Gastroesophageal sphincter (tissue), 4 donors: Measurements from ENCODE around the gene ZCCHC3. TPM values are rescaled to one million over a fixed set of nuclear protein-coding genes. Genes with fewer than 3 reads are reported as not detected.

Source experiments
- ATAC-seq: fragments of 150-250 bp; one replicate; pipeline ENCODE4 v1.9.1; 2016; ENCODE audit warnings: mild to moderate bottlenecking, moderate library complexity
- H3K27ac ChIP-seq, 4 donors: fragments of 200-600 bp; sonication (generic) in 3 of 4; 1 replicate in 3 of 4; 2 replicates in 1 of 4; pipeline ENCODE4 v1.5.1; 2016 to 2019
- H3K27me3 ChIP-seq: fragments of 200-600 bp; sonication (generic); one replicate; pipeline ENCODE4 v1.5.1; 2019
- H3K36me3 ChIP-seq, 2 donors: fragments of 200-600 bp; sonication (generic); one replicate each; pipeline ENCODE4 v1.5.1; 2019; ENCODE audit warnings: control low read depth in 1 of 2
- H3K4me1 ChIP-seq, 3 donors: fragments of 200-600 bp; sonication (generic); 1 replicate in 2 of 3; 2 replicates in 1 of 3; pipeline ENCODE4 v1.5.1; 2016 to 2019; ENCODE audit warnings: control low read depth in 2 of 3
- H3K4me3 ChIP-seq, 2 donors: fragments of 200-600 bp; sonication (generic); one replicate each; pipeline ENCODE4 v1.5.1; 2019; ENCODE audit warnings: mild to moderate bottlenecking in 1 of 2, moderate library complexity in 1 of 2
- H3K9me3 ChIP-seq, 3 donors: fragments of 200-600 bp; sonication (generic); one replicate each; pipeline ENCODE4 v1.5.1; 2017 to 2019; ENCODE audit warnings: control low read depth in 2 of 3
- EP300 ChIP-seq: sonication (generic); formaldehyde crosslinking; IDR thresholded peaks from one replicate; pipeline ENCODE4 v1.6.1; 2017; ENCODE audit warnings: antibody characterized with exemption, mild to moderate bottlenecking
- POLR2A ChIP-seq, 2 donors: fragments of 450-650 bp; IDR thresholded peaks; one replicate each; pipeline ENCODE4 v1.6.1; 2017; ENCODE audit warnings: antibody characterized with exemption in 2 of 2, mild to moderate bottlenecking in 2 of 2, moderate library complexity in 1 of 2
- POLR2AphosphoS5 ChIP-seq: sonication (generic); formaldehyde crosslinking; IDR thresholded peaks from one replicate; pipeline ENCODE4 v1.6.1; 2017; ENCODE audit warnings: antibody characterized with exemption
- WGBS, 2 donors: methylation state at CpG; one replicate each; pipeline ENCODE4 v1.1.5; 2018; ENCODE audit warnings: low coverage in 1 of 2; 5-methylcytosine and 5-hydroxymethylcytosine counted together
- total RNA-seq, 4 donors: library from RNA; depleted of rRNA; stranded (reverse); fragments of >200 nt; gene quantifications; one replicate each; pipeline ENCODE4 v1.1.0, GENCODE V29; 2016
- TF ChIP-seq, protein P1 (sequence below), 4 experiments: fragments of 200-600 bp in 2 of 4; fragments of 450-650 bp in 2 of 4; sonication (generic) in 1 of 4; IDR thresholded peaks; one replicate each; pipeline ENCODE4 v1.5.1; 2017 to 2019; ENCODE audit warnings: antibody characterized with exemption in 4 of 4, mild to moderate bottlenecking in 2 of 4, moderate library complexity in 2 of 4

ZCCHC3 gene
- total RNA-seq, 4 donors from 2014 or later: 17.4 to 24.0 (median 21.4) TPM

GRCh38 chr20:258269-258858, 39.0 kb upstream of the ZCCHC3 start:
- Histone ChIP-seq H3K4me3 (no peak overlapping the region), H3K27ac (no peak overlapping the region), H3K4me1 (no peaks in the 10 kb centered on the region), H3K36me3 (no peaks in the 10 kb centered on the region), H3K9me3 (no peaks in the 10 kb centered on the region), H3K27me3 (peaks cover 17% of the 10 kb centered on the region)
- no peak for ATAC-seq
- TF ChIP-seq EP300 (no peak), POLR2AphosphoS5 (no peak), POLR2A (IDR thresholded peaks at IDR 0.05) (no peak)
- TF ChIP-seq, protein P1, sequence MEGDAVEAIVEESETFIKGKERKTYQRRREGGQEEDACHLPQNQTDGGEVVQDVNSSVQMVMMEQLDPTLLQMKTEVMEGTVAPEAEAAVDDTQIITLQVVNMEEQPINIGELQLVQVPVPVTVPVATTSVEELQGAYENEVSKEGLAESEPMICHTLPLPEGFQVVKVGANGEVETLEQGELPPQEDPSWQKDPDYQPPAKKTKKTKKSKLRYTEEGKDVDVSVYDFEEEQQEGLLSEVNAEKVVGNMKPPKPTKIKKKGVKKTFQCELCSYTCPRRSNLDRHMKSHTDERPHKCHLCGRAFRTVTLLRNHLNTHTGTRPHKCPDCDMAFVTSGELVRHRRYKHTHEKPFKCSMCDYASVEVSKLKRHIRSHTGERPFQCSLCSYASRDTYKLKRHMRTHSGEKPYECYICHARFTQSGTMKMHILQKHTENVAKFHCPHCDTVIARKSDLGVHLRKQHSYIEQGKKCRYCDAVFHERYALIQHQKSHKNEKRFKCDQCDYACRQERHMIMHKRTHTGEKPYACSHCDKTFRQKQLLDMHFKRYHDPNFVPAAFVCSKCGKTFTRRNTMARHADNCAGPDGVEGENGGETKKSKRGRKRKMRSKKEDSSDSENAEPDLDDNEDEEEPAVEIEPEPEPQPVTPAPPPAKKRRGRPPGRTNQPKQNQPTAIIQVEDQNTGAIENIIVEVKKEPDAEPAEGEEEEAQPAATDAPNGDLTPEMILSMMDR (IDR thresholded peaks at IDR 0.05): no peak
- WGBS, 2 donors: 43 to 50% methylated on average over 4 of the region's 4 CpGs

DNA sequence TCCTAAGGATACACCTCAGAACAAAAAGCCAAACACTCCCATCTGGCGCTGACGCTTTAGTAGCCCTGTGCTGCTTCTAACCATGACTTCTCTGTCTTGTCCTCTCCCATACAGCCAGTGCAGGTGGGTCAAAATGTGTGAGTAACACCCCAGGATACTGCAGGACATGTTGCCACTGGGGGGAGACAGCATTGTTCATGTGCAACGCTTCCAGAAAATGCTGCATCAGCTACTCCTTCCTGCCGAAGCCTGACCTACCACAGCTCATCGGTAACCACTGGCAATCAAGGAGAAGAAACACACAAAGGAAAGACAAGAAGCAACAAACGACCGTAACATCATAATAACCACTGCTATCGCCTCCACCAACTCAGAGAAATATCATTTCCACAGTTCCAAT, 38.4 kb upstream of the ZCCHC3 start:
- Histone ChIP-seq H3K36me3 (no peaks in the 10 kb centered on the region), H3K4me1 (no peaks in the 10 kb centered on the region), H3K27ac (no peak overlapping the region), H3K27me3 (peaks cover 23% of the 10 kb centered on the region), H3K9me3 (no peaks in the 10 kb centered on the region), H3K4me3 (no peak overlapping the region)
- TF ChIP-seq POLR2AphosphoS5: no peak
- TF ChIP-seq, protein P1 (IDR thresholded peaks at IDR 0.05): peak in 1 of 4 experiments; percentile 31
- no peak for ATAC-seq
- 45 to 51% methylated on average over 5 to 6 of the region's 8 CpGs for whole genome bisulfite sequencing, 2 donors

GRCh38 chr20:259981-260380, 37.4 kb upstream of the ZCCHC3 start:
- Histone ChIP-seq H3K27ac (no peak overlapping the region), H3K4me1 (no peaks in the 10 kb centered on the region), H3K4me3 (no peak overlapping the region), H3K27me3 (peaks cover 19% of the 10 kb centered on the region), H3K36me3 (no peaks in the 10 kb centered on the region), H3K9me3 (no peaks in the 10 kb centered on the region)
- no peak for ATAC-seq
- TF ChIP-seq POLR2AphosphoS5 (no peak), EP300 (no peak), POLR2A (IDR thresholded peaks at IDR 0.05) (no peak)
- TF ChIP-seq, protein P1 (IDR thresholded peaks at IDR 0.05): no peak
- WGBS, 2 donors: 62 to 71% methylated on average over 2 of the region's 2 CpGs

GRCh38 chr20:263701-264100, 33.7 kb upstream of the ZCCHC3 start:
- H3K36me3 ChIP-seq: no peaks in the 10 kb centered on the region
- H3K27me3 ChIP-seq: peaks cover 12% of the 10 kb centered on the region
- TF ChIP-seq POLR2A (IDR thresholded peaks at IDR 0.05) (no peak), POLR2AphosphoS5 (no peak), EP300 (no peak)
- TF ChIP-seq, protein P1 (IDR thresholded peaks at IDR 0.05): no peak
- H3K27ac ChIP-seq: no peak overlapping the region
- H3K4me1 ChIP-seq: peaks cover 0 to 15% (median 0%) of the 10 kb centered on the region in 3 donors
- WGBS, 2 donors: 80% methylated on average over 2 of the region's 13 CpGs; no CpG with 5 or more reads in 1 of the 2 donors
- ATAC-seq: no peak
- no peak overlapping the region for H3K4me3 ChIP-seq
- H3K9me3 ChIP-seq: no peaks in the 10 kb centered on the region
